CD4-positive, alpha-beta T cell treated with Interleukin-6 for 4 hours (primary cell): ENCODE data around the gene TUBA8.
A peak's percentile ranks its signal among the peaks of the same experiment; 100 is the strongest.
"Not testable (repeated sequence)": the region's sequence is repeated elsewhere in the genome, so short reads cannot be mapped to it uniquely, and the experiment has no call there.

Source experiments
- DNase-seq: peaks from one replicate; pipeline ENCODE4 v3.0.0-alpha.2; 2020; ENCODE audit warnings: mixed read lengths

The TUBA8 gene

GRCh38 chr22:18077639-18078328, 32.8 kb upstream of the TUBA8 start, which contains the start of gene PEX26:
Gene PEX26 (plus strand): TSS chr22:18077990. CDS start chr22:18078377, 387 bp downstream.
- DNase-seq = peak; percentile 95

GRCh38 chr22:18078329-18079041, 32.1 kb upstream of the TUBA8 start:
- peak; percentile 30 for DNase-seq

GRCh38 chr22:18079706-18080233, 30.8 kb upstream of the TUBA8 start:
- no peak for DNase-seq

DNA sequence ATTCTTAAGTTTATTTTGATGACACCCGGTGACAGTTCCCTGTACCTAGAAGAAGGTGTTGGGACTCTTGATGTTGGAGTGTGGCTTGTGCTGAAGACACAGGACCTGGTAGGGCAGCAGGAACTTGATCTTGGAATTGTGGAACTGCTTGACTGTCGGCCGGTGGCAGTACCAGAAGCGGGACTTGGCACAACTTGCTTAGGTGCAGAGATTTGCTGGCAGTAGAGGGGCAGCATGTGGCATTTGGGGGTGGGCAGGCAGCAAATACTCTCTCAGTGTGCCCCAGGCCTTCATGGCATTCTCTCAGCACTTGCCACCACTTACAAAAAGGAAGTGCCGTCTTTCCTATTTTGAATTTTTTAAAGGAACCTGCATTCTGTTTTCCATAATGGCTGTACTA, 29.2 kb upstream of the TUBA8 start:
- no peak for DNase-seq

GRCh38 chr22:18082467-18082866, 28.1 kb upstream of the TUBA8 start:
- no peak for DNase-seq

DNA sequence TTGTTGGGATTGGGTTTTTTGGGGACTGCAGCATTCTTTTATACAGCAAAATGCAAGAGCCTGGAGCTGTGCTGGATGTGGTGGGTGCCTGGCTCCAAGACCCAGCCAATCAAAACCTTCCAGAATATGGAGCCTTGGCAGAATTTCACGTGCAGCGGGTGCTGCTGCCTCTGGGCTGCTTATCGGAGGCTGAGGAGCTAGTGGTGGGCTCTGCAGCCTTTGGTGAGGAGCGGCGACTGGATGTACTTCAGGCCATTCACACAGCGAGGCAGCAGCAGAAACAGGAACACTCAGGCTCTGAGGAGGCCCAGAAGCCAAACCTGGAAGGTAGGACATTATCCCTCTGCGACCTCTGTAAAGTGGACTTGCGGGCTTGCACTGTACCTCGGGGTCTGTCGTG, 27.2 kb upstream of the TUBA8 start:
- DNase-seq = no peak

DNA sequence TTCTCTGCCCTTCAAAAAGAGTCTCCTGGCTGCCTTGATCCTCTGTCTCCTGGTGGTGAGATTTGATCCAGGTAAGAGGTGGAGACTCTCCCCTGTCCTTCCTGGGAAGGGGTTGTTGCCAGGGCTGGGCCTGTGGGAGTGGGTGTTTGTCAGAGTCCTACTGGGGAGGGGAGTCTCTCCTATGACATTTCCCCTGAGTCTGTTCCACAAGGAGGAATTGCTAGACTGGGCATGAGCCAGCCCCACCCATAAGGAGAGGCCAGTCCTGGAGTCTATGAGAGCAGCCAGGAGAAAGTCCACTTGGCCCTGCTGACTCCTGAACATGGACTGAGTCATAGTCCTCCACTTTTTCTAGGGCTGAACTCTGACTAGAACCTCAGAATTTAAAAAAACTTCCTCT, 25.4 kb upstream of the TUBA8 start:
- DNase-seq = no peak

- DNase-seq = no peak
Observed at GRCh38 chr22:18087350-18087855, 23.2 kb upstream of the TUBA8 start.

GRCh38 chr22:18088825-18089568, 21.6 kb upstream of the TUBA8 start:
- DNase-seq = peak; percentile 50

- DNase-seq = no peak
Observed at GRCh38 chr22:18090286-18090685, 20.3 kb upstream of the TUBA8 start.

DNA sequence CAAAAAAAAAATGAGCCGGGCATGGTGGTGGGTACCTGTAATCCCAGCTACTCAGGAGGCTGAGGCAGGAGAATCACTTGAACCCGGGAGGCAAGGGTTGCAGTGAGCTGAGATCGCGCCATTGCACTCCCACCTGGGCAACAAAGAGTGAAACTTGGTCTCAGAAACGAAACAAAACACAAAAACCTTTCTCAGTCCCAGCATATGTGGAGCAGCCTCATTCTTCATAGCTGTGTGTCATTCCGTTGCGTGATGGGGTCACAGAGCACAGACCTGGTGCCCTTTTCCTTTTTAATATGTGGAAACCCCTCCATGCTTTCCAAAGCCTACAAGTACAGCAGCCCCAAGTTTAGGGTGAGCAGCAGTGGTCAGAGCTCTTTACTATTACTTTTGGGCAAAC, 19.1 kb upstream of the TUBA8 start:
- DNase-seq = no peak

DNA sequence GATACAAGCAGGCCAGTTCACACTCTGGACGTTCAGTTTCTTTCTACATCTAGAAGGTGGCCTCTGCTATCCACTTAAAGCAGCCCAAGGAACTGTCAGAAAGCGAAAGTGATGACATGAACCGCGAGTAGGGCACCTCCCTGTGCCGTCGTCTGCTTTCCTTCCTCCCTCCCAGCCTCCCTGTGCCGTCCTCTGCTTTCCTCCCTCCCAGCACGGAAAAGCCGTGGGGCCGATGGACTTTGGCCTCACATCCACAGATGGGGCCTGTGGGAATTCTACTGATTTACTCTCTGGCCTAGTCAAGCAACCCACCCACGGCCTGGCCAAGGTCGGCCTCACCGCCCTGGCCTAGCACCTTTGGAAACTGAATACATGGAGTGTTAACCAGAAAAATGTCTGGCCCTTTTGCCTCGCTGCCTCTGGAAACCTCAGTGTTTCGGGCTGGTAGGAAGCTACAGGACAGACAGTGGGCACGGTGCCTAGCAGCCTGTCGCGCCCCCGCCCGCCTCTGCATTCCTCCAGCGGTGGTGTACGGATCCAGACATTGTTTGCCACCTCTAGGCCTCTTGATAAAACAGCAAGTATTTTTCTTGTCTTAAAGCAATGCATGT, 18.6 kb upstream of the TUBA8 start:
- DNase-seq = peak; percentile 35

DNA sequence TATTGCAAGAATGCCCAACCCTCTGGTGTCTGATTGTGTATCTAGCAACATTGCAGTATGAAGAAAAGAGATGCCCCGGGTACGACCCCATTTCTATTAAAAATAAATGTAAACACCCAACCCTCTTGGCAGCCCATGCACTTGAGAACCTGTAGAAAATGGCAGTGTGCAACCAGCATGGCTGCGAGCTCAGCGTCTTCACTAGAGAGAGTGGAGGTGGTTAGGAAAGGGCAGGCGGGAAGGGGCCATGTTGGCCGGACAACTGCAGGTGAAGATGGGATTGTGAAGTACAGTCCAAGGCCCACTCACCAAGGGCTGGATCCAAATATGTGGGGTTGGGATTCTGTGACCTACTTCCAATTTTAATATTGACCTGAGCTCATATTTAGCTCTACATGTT, 16.9 kb upstream of the TUBA8 start:
- no peak for DNase-seq

- DNase-seq = no peak
Observed at GRCh38 chr22:18095101-18095805, 15.4 kb upstream of the TUBA8 start.

DNA sequence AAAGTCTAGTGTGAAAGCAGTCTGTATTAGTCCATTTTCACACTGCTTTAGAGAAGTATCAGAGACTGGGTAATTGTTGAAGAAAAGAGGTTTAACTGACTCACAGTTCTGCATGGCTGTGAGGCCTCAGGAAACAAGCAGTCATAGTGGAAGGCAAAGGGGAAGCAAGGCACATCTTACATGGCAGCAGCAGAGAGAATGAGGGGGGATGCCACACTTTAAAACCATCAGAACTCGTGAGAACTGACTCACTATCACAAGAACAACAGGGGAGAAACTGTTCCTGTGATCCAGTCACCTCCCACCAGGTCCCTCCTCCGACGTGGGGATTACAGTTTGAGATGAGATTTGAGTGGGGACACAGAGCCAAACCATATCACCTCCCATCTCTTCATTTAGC, 13.8 kb upstream of the TUBA8 start:
- DNase-seq = no peak

GRCh38 chr22:18100781-18101180, 9.8 kb upstream of the TUBA8 start:
- no peak for DNase-seq

DNA sequence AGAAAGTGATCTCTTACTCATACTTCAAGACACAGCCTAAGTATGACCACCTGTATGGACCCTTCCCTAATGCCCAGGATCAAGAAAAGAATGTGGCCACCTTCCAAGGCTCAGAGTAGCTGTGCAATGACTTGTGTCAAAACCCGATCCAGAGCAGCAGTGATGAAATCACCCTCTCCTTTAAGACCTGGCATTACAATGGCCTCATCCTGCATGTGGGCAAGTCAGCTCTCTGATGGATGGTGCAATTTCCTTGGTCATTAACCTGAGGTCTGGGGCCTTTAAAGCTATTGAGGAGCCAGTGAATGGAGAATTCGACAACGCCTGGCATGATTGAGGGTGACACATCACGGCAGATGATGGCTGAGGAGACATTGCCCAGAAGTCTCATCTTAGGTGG, 9.1 kb upstream of the TUBA8 start:
- DNase-seq = no peak

- DNase-seq = no peak
Observed at GRCh38 chr22:18103527-18104269, 6.9 kb upstream of the TUBA8 start.

GRCh38 chr22:18104566-18104965, 6.0 kb upstream of the TUBA8 start:
- no peak for DNase-seq

- not testable (repeated sequence) for DNase-seq
Observed at GRCh38 chr22:18105981-18106380, 4.6 kb upstream of the TUBA8 start.

DNA sequence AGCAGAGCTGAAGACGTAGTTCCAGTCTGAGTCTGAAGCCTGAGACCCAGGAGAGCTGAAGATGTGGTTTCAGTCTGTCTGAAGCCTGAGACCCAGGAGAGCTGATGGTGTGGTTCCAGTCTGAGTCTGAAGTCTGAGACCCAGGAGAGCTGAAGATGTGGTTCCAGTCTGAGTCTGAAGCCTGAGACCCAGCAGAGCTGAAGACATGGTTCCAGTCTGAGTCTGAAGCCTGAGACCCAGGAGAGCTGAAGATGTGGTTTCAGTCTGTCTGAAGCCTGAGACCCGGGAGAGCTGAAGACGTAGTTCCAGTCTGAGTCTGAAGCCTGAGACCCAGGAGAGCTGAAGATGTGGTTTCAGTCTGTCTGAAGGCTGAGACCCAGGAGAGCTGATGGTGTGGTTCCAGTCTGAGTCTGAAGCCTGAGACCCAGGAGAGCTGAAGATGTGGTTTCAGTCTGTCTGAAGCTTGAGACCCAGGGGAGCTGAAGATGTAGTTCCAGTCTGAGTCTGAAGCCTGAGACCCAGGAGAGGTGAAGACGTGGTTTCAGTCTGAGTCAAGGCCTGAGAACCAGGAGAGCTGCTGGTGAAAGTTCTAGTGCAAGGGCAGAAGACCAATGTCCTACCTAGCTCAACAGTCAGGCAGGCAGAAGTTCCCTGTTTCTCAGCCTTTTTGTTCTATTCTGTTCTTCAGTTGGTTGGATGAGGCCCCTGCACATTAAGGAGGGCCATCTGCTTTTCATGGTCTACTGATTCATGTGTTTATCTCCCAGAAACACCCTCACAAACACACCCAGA, 3.9 kb upstream of the TUBA8 start:
- not testable (repeated sequence) for DNase-seq
